ENCODE data around the gene SPG21.

SPG21 gene

GRCh38 chr15:64944961-64945360 is 44.8 kb downstream of the SPG21 start:
- in situ Hi-C loops (cut with MboI; ENCODE audit: low sequenced_read_pairs): no loop called here
- Histone ChIP-seq H3K9me3 (no peaks in the 10 kb centered on the region), H3K36me3 (replicated peaks) (peaks cover 4% of the 10 kb centered on the region; the same call in 1 of the 2 replicates), H3K4me1 (no peaks in the 10 kb centered on the region; the same call in 1 of the 2 replicates), H3K4me3 (no peak overlapping the region), H3K27me3 (ENCODE audit: low read depth) (no peaks in the 10 kb centered on the region)
- no peak for DNase-seq (ENCODE audit: low spot score in 2 of 2)

- no peak for DNase-seq (ENCODE audit: low spot score in 2 of 2)
- no peaks in the 10 kb centered on the region; the same call in 1 of the 2 replicates for H3K4me1 ChIP-seq
- no peak overlapping the region for H3K4me3 ChIP-seq
- in situ Hi-C loops (cut with MboI; ENCODE audit: low sequenced_read_pairs): no loop called here
- no peaks in the 10 kb centered on the region for H3K36me3 ChIP-seq (replicated peaks)
- H3K9me3 ChIP-seq: no peaks in the 10 kb centered on the region
- H3K27me3 ChIP-seq (ENCODE audit: low read depth): no peaks in the 10 kb centered on the region
These were observed 46.0 kb downstream of the SPG21 start for GRCh38 chr15:64943512-64944225.

- Histone ChIP-seq H3K36me3 (replicated peaks) (no peaks in the 10 kb centered on the region), H3K4me3 (no peak overlapping the region), H3K9me3 (no peaks in the 10 kb centered on the region), H3K27me3 (ENCODE audit: low read depth) (no peaks in the 10 kb centered on the region), H3K4me1 (no peaks in the 10 kb centered on the region)
- no peak for DNase-seq (ENCODE audit: low spot score in 2 of 2)
- in situ Hi-C loops (cut with MboI; ENCODE audit: low sequenced_read_pairs): no loop called here
These were observed 47.4 kb downstream of the SPG21 start for GRCh38 chr15:64942356-64942755.

- Histone ChIP-seq H3K36me3 (replicated peaks) (no peaks in the 10 kb centered on the region), H3K27me3 (ENCODE audit: low read depth) (no peaks in the 10 kb centered on the region), H3K4me3 (no peak overlapping the region), H3K9me3 (no peaks in the 10 kb centered on the region), H3K4me1 (no peaks in the 10 kb centered on the region)
- no peak for DNase-seq (ENCODE audit: low spot score in 2 of 2)
- in situ Hi-C loops (cut with MboI; ENCODE audit: low sequenced_read_pairs): no loop called here
These were observed 51.5 kb downstream of the SPG21 start for GRCh38 chr15:64938192-64938591.

- Histone ChIP-seq H3K36me3 (replicated peaks) (no peaks in the 10 kb centered on the region), H3K4me3 (no peak overlapping the region), H3K9me3 (no peaks in the 10 kb centered on the region), H3K27me3 (ENCODE audit: low read depth) (no peaks in the 10 kb centered on the region), H3K4me1 (no peaks in the 10 kb centered on the region)
- in situ Hi-C loops (cut with MboI; ENCODE audit: low sequenced_read_pairs): no loop called here
- DNase-seq (ENCODE audit: low spot score in 2 of 2): peak in 1 of 2 experiments; percentile 6
These were observed 55.7 kb downstream of the SPG21 start for GRCh38 chr15:64934023-64934422.

- H3K4me3 ChIP-seq: no peak overlapping the region
- no peaks in the 10 kb centered on the region for H3K27me3 ChIP-seq (ENCODE audit: low read depth)
- H3K4me1 ChIP-seq: no peaks in the 10 kb centered on the region
- peak in 1 of 2 experiments; percentile 8 for DNase-seq (ENCODE audit: low spot score in 2 of 2)
- in situ Hi-C loops (cut with MboI; ENCODE audit: low sequenced_read_pairs): no loop called here
- H3K36me3 ChIP-seq (replicated peaks): no peaks in the 10 kb centered on the region
- no peaks in the 10 kb centered on the region for H3K9me3 ChIP-seq
These were observed 58.3 kb downstream of the SPG21 start for GRCh38 chr15:64931381-64931780.

- peak in 1 of 2 experiments; percentile 8 for DNase-seq (ENCODE audit: low spot score in 2 of 2)
- Histone ChIP-seq H3K36me3 (replicated peaks) (no peaks in the 10 kb centered on the region), H3K4me1 (no peaks in the 10 kb centered on the region), H3K9me3 (no peaks in the 10 kb centered on the region), H3K4me3 (no peak overlapping the region), H3K27me3 (ENCODE audit: low read depth) (no peaks in the 10 kb centered on the region)
- in situ Hi-C loops (cut with MboI; ENCODE audit: low sequenced_read_pairs): no loop called here
These were observed 58.8 kb downstream of the SPG21 start for GRCh38 chr15:64930778-64931371.

GRCh38 chr15:64930019-64930652 is 59.6 kb downstream of the SPG21 start:
- Histone ChIP-seq H3K27me3 (ENCODE audit: low read depth) (no peaks in the 10 kb centered on the region), H3K4me3 (no peak overlapping the region), H3K9me3 (no peaks in the 10 kb centered on the region), H3K4me1 (no peaks in the 10 kb centered on the region), H3K36me3 (replicated peaks) (no peaks in the 10 kb centered on the region)
- in situ Hi-C loops (cut with MboI; ENCODE audit: low sequenced_read_pairs): no loop called here
- peak in 1 of 2 experiments; percentile 5 for DNase-seq (ENCODE audit: low spot score in 2 of 2)

GRCh38 chr15:64928626-64929220 is 61.0 kb downstream of the SPG21 start:
- no peaks in the 10 kb centered on the region for H3K27me3 ChIP-seq (ENCODE audit: low read depth)
- H3K36me3 ChIP-seq (replicated peaks): no peaks in the 10 kb centered on the region
- in situ Hi-C loops (cut with MboI; ENCODE audit: low sequenced_read_pairs): no loop called here
- no peaks in the 10 kb centered on the region for H3K4me1 ChIP-seq
- DNase-seq (ENCODE audit: low spot score in 2 of 2): peak in 1 of 2 experiments; percentile 6
- no peak overlapping the region for H3K4me3 ChIP-seq
- H3K9me3 ChIP-seq: no peaks in the 10 kb centered on the region; the same call in 1 of the 2 replicates

- Histone ChIP-seq H3K4me1 (no peaks in the 10 kb centered on the region), H3K36me3 (replicated peaks) (no peaks in the 10 kb centered on the region), H3K9me3 (no peaks in the 10 kb centered on the region; the same call in 1 of the 2 replicates), H3K4me3 (no peak overlapping the region), H3K27me3 (ENCODE audit: low read depth) (no peaks in the 10 kb centered on the region; the same call in 1 of the 2 replicates)
- in situ Hi-C loops (cut with MboI; ENCODE audit: low sequenced_read_pairs): no loop called here
- DNase-seq (ENCODE audit: low spot score in 2 of 2): no peak
These were observed 63.1 kb downstream of the SPG21 start for GRCh38 chr15:64926661-64927060.

GRCh38 chr15:64925335-64926330 is 64.1 kb downstream of the SPG21 start:
- H3K4me1 ChIP-seq: no peaks in the 10 kb centered on the region
- no peak overlapping the region for H3K4me3 ChIP-seq
- H3K9me3 ChIP-seq: no peaks in the 10 kb centered on the region; the same call in 1 of the 2 replicates
- DNase-seq (ENCODE audit: low spot score in 2 of 2): no peak
- H3K27me3 ChIP-seq (ENCODE audit: low read depth): no peaks in the 10 kb centered on the region; the same call in 1 of the 2 replicates
- no peaks in the 10 kb centered on the region for H3K36me3 ChIP-seq (replicated peaks)
- in situ Hi-C loops (cut with MboI; ENCODE audit: low sequenced_read_pairs): no loop called here

- H3K4me1 ChIP-seq: no peaks in the 10 kb centered on the region
- no peaks in the 10 kb centered on the region for H3K36me3 ChIP-seq (replicated peaks)
- no peak overlapping the region for H3K4me3 ChIP-seq
- H3K9me3 ChIP-seq: no peaks in the 10 kb centered on the region; the same call in 1 of the 2 replicates
- no peaks in the 10 kb centered on the region; the same call in 1 of the 2 replicates for H3K27me3 ChIP-seq (ENCODE audit: low read depth)
- no peak for DNase-seq (ENCODE audit: low spot score in 2 of 2)
- in situ Hi-C loops (cut with MboI; ENCODE audit: low sequenced_read_pairs): no loop called here
These were observed 66.2 kb downstream of the SPG21 start for GRCh38 chr15:64923546-64923945.

GRCh38 chr15:64921711-64922110 is 68.0 kb downstream of the SPG21 start:
- H3K4me1 ChIP-seq: no peaks in the 10 kb centered on the region
- H3K36me3 ChIP-seq (replicated peaks): no peaks in the 10 kb centered on the region
- no peak for DNase-seq (ENCODE audit: low spot score in 2 of 2)
- H3K4me3 ChIP-seq: no peak overlapping the region
- no peaks in the 10 kb centered on the region; the same call in 1 of the 2 replicates for H3K27me3 ChIP-seq (ENCODE audit: low read depth)
- in situ Hi-C loops (cut with MboI; ENCODE audit: low sequenced_read_pairs): no loop called here
- no peaks in the 10 kb centered on the region; the same call in 1 of the 2 replicates for H3K9me3 ChIP-seq
